Neuronal stem cell (in vitro differentiated cells): ENCODE measurements around the gene ARFGAP1.

Experiments
- DNase-seq: peaks from one replicate; pipeline ENCODE4 v3.0.0-alpha.2; 2013; ENCODE audit warnings: low spot score
- H2AFZ ChIP-seq: one replicate; pipeline ENCODE4 v1.6.1; 2013; ENCODE audit warnings: mild to moderate bottlenecking, low read length, inconsistent platforms
- H2AK5ac ChIP-seq: 2 replicates; pipeline ENCODE4 v1.6.1; 2013; ENCODE audit warnings: low read depth, mild to moderate bottlenecking, inconsistent platforms, low read length, moderate library complexity, mixed read lengths
- H2BK120ac ChIP-seq: 2 replicates; pipeline ENCODE4 v1.6.1; 2013; ENCODE audit warnings: low read depth, mild to moderate bottlenecking, inconsistent platforms, low read length, moderate library complexity, mixed read lengths
- H2BK12ac ChIP-seq: one replicate; pipeline ENCODE4 v1.6.1; 2013; ENCODE audit warnings: low read length, inconsistent platforms
- H2BK15ac ChIP-seq: 2 replicates; pipeline ENCODE4 v1.6.1; 2013; ENCODE audit warnings: mild to moderate bottlenecking, low read length, inconsistent platforms, mixed read lengths
- H2BK5ac ChIP-seq: one replicate; pipeline ENCODE4 v1.6.1; 2013; ENCODE audit warnings: inconsistent platforms, mild to moderate bottlenecking, low read length, moderate library complexity
- H3K14ac ChIP-seq: one replicate; pipeline ENCODE4 v1.6.1; 2013; ENCODE audit warnings: low read length, inconsistent platforms
- H3K18ac ChIP-seq: 2 replicates; pipeline ENCODE4 v1.6.1; 2013; ENCODE audit warnings: low read length, inconsistent platforms
- H3K23ac ChIP-seq: 2 replicates; pipeline ENCODE4 v1.6.1; 2013; ENCODE audit warnings: low read depth, mild to moderate bottlenecking, mixed read lengths, low read length, inconsistent platforms; ENCODE audit not compliant: poor library complexity
- H3K27ac ChIP-seq: replicated peaks from 3 replicates; pipeline ENCODE4 v1.5.1; 2013; ENCODE audit warnings: low read length, inconsistent platforms
- H3K27me3 ChIP-seq, 3 experiments: 2 replicates each; pipeline ENCODE4 v1.6.1; 2013; ENCODE audit warnings: low read length in 3 of 3, mild to moderate bottlenecking in 2 of 3, inconsistent platforms in 1 of 3, low read depth in 1 of 3, mixed read lengths in 1 of 3, moderate library complexity in 1 of 3; ENCODE audit not compliant: control insufficient read depth in 3 of 3, insufficient read depth in 3 of 3
- H3K36me3 ChIP-seq, 2 donors: replicated peaks in 1 of 2; 2 replicates each; pipeline ENCODE4 v1.6.1; 2013; ENCODE audit warnings: low read length in 2 of 2; ENCODE audit not compliant: control insufficient read depth in 2 of 2, insufficient read depth in 2 of 2
- H3K4ac ChIP-seq: 2 replicates; pipeline ENCODE4 v1.6.1; 2013; ENCODE audit warnings: inconsistent platforms, mild to moderate bottlenecking, low read length, moderate library complexity
- H3K4me1 ChIP-seq, 2 donors: 1 replicate in 1 of 2; 2 replicates in 1 of 2; pipeline ENCODE4 v1.6.1; 2013; ENCODE audit warnings: low read length in 2 of 2, low read depth in 1 of 2; ENCODE audit not compliant: control insufficient read depth in 2 of 2, insufficient read depth in 1 of 2
- H3K4me2 ChIP-seq: one replicate; pipeline ENCODE4 v1.6.1; 2013; ENCODE audit warnings: mild to moderate bottlenecking, low read length, inconsistent platforms; ENCODE audit not compliant: insufficient read depth, poor library complexity, severe bottlenecking
- H3K4me3 ChIP-seq, 2 donors: 2 replicates each; pipeline ENCODE4 v1.5.1; 2013; ENCODE audit warnings: low read length in 2 of 2, mild to moderate bottlenecking in 2 of 2, inconsistent platforms in 1 of 2, moderate library complexity in 1 of 2
- H3K79me1 ChIP-seq: one replicate; pipeline ENCODE4 v1.6.1; 2013; ENCODE audit warnings: low read depth, mild to moderate bottlenecking, inconsistent platforms, low read length, moderate library complexity
- H3K9ac ChIP-seq: one replicate; pipeline ENCODE4 v1.6.1; 2013; ENCODE audit warnings: mild to moderate bottlenecking, low read depth, low read length, inconsistent platforms; ENCODE audit not compliant: poor library complexity
- H3K9me3 ChIP-seq, 2 donors: replicated peaks in 1 of 2; 2 replicates each; pipeline versions ENCODE3 to v1.6.1; 2013; ENCODE audit warnings: low read length in 2 of 2, mild to moderate bottlenecking in 2 of 2, inconsistent platforms in 1 of 2, low read depth in 1 of 2, mixed read lengths in 1 of 2, moderate library complexity in 1 of 2; ENCODE audit not compliant: control insufficient read depth in 2 of 2, insufficient read depth in 1 of 2
- H4K8ac ChIP-seq: one replicate; pipeline ENCODE4 v1.6.1; 2013; ENCODE audit warnings: low read depth, mild to moderate bottlenecking, inconsistent platforms, low read length, moderate library complexity
- H4K91ac ChIP-seq: one replicate; pipeline ENCODE4 v1.6.1; 2013; ENCODE audit warnings: low read length, low read depth, mild to moderate bottlenecking, inconsistent platforms; ENCODE audit not compliant: poor library complexity
- WGBS, 2 donors: extraction: QIAGEN DNeasy Blood & Tissue Kit; methylation state at CpG; one replicate each; pipeline ENCODE4 v1.1.7; 2013; ENCODE audit warnings: missing lambda C conversion rate in 2 of 2, mixed read lengths in 1 of 2; ENCODE audit not compliant: insufficient read length in 2 of 2, insufficient replicate concordance in 1 of 2; ENCODE audit errors: extremely low coverage in 2 of 2; 5-methylcytosine and 5-hydroxymethylcytosine counted together

ARFGAP1 gene

DNA sequence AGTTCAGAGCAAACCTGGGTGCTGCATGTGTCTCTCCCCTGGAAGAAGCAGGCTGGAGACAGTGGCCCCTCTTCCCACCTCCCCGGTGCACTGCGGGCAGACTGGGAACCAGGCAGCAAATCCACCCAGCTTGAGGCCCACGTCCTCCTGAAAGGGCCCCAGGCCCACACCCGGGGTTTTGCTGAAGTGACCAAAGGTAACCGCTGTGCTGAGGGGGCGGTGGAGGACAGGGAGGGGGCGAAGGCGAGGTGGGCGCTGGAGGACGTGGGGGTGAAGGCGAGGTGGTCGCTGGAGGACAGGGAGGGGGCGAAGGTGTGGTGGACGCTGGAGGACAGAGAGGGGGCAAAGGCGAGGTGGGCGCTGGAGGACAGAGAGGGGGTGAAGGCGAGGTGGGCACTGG lies 38.7 kb upstream of the ARFGAP1 start:
- Histone ChIP-seq H2AFZ (no peak overlapping the region), H3K23ac (peak overlapping the region; percentile 66), H4K8ac (no peak overlapping the region), H4K91ac (no peak overlapping the region), H3K4me1 (peaks cover 18 to 53% of the 10 kb centered on the region in 2 donors), H3K79me1 (no peaks in the 10 kb centered on the region), H3K4me3 (no peak overlapping the region), H2BK12ac (no peak overlapping the region), H3K4ac (no peak overlapping the region), H3K18ac (peak overlapping the region; percentile 72), H3K4me2 (no peak overlapping the region), H3K9ac (peak overlapping the region; percentile 12), H3K27ac (no peak overlapping the region), H2AK5ac (no peak overlapping the region), H2BK5ac (no peak overlapping the region), H2BK15ac (peak overlapping the region; percentile 65), H3K36me3 (no peaks in the 10 kb centered on the region), H3K14ac (no peak overlapping the region), H2BK120ac (peak overlapping the region; percentile 25), H3K9me3 (no peaks in the 10 kb centered on the region), H3K27me3 (no peaks in the 10 kb centered on the region)
- WGBS, 2 donors: no CpG with 5 or more reads among the region's 17 CpGs
- DNase-seq: no peak

DNA sequence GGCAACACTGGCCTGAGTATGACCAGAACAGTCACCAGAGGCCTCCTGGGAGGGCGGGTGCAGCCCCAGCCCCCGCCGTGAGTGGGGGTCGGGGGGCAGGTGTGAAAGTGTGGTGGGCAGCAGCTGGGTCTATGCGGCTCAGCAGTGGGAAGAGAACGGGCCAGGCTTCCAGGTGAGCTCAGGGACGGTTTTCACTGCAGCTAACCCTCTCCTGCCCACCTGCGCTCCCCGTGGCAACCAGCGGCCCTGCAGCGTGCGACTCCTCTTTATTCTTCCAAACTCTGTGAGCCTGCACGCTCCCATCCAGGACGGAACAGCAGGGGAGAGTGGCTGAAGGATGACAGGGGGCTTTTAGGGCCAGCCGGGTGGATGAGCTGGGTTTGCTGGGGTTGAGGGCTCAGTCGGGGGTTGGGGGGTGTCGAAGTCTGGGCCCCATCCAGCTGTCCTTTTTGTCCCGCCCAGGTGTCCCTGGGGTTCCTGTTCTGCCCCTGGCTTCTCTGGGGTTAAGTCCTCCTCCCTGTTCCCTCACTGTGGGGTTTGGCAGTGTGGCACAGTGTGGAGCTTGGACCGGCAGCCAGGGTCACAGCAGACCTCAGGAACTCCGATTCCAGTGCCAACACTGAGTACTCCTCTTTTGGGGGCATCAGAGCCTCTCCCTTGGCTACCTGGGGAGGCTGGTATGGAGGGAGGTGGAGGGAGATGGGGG lies 37.8 kb upstream of the ARFGAP1 start:
- Histone ChIP-seq H3K4ac (no peak overlapping the region), H2AK5ac (peak overlapping the region; percentile 95), H3K4me2 (peak overlapping the region; percentile 36), H2BK120ac (no peak overlapping the region), H3K14ac (no peak overlapping the region), H2BK5ac (no peak overlapping the region), H3K79me1 (no peaks in the 10 kb centered on the region), H2BK15ac (peak overlapping the region; percentile 71), H3K18ac (peak overlapping the region; percentile 38), H3K27me3 (no peaks in the 10 kb centered on the region), H3K9ac (no peak overlapping the region), H3K9me3 (no peaks in the 10 kb centered on the region), H2BK12ac (no peak overlapping the region), H4K8ac (no peak overlapping the region), H3K36me3 (no peaks in the 10 kb centered on the region), H4K91ac (no peak overlapping the region), H3K4me3 (no peak overlapping the region), H3K4me1 (peaks cover 18 to 44% of the 10 kb centered on the region in 2 donors), H3K27ac (no peak overlapping the region), H2AFZ (no peak overlapping the region), H3K23ac (no peak overlapping the region)
- DNase-seq: no peak
- no CpG with 5 or more reads among the region's 20 CpGs for WGBS, 2 donors

DNA sequence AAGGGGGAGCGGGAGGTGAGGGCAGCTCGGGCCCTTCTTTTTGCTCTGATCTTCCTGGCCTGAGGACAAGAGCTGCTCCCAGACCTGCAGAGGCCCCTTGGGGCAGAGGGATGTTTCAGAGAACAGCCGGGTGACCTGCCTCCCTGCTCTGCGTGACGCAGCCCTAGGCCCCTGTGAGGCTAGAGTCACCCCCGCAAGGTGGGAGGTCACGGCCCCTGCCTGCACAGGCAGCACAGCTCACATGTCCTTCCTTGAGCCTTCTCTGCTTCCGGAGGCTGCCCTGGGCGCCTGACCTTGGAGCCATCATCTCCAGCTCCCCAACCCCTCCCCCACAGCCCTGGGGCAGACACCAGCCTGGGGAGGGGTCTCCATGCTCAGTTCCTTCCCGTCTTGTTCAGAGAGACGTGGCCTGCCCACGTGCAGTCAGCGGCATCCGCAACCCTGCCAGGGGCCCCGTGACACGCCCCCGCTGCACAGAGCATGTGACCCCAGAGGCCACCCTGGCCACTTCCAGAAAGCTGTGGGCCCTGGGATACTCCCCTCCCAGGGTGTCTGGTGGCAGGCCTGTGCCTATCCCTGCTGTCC lies 37.1 kb upstream of the ARFGAP1 start, which contains the start of gene BIRC7:
Gene BIRC7 (plus strand): TSS at position 507 of the 585 bp plus-strand sequence. CDS start 192 bp downstream, outside the sequence.
- H2AK5ac ChIP-seq: peak within 1 kb of the TSS; percentile 96
- H3K27me3 ChIP-seq: no peaks in the 10 kb centered on the region
- H3K36me3 ChIP-seq: no peaks in the 10 kb centered on the region
- no peak within 1 kb of the TSS for H4K91ac ChIP-seq
- peak within 1 kb of the TSS; percentile 4 for H2BK12ac ChIP-seq
- peak within 1 kb of the TSS; percentile 64 for H3K9ac ChIP-seq
- peak within 1 kb of the TSS; percentile 71 for H2BK15ac ChIP-seq
- H3K79me1 ChIP-seq: no peaks in the 10 kb centered on the region
- peak within 1 kb of the TSS; percentile 90 for H3K14ac ChIP-seq
- peak within 1 kb of the TSS; percentile 93 for H3K18ac ChIP-seq
- H3K4me1 ChIP-seq: peaks cover 14 to 38% of the 10 kb centered on the region in 2 donors
- H3K9me3 ChIP-seq: no peaks in the 10 kb centered on the region
- H2AFZ ChIP-seq: peak within 1 kb of the TSS; percentile 56
- H4K8ac ChIP-seq: peak within 1 kb of the TSS; percentile 78
- no peak within 1 kb of the TSS for H3K4me2 ChIP-seq
- WGBS, 2 donors: no CpG with 5 or more reads among the region's 17 CpGs
- peak within 1 kb of the TSS; percentile 41 for H3K4ac ChIP-seq
- no peak within 1 kb of the TSS for H3K4me3 ChIP-seq
- H2BK120ac ChIP-seq: peak within 1 kb of the TSS; percentile 75
- peak within 1 kb of the TSS; percentile 43 for H2BK5ac ChIP-seq
- no peak within 1 kb of the TSS for H3K27ac ChIP-seq
- H3K23ac ChIP-seq: peak within 1 kb of the TSS; percentile 63
- no peak for DNase-seq

DNA sequence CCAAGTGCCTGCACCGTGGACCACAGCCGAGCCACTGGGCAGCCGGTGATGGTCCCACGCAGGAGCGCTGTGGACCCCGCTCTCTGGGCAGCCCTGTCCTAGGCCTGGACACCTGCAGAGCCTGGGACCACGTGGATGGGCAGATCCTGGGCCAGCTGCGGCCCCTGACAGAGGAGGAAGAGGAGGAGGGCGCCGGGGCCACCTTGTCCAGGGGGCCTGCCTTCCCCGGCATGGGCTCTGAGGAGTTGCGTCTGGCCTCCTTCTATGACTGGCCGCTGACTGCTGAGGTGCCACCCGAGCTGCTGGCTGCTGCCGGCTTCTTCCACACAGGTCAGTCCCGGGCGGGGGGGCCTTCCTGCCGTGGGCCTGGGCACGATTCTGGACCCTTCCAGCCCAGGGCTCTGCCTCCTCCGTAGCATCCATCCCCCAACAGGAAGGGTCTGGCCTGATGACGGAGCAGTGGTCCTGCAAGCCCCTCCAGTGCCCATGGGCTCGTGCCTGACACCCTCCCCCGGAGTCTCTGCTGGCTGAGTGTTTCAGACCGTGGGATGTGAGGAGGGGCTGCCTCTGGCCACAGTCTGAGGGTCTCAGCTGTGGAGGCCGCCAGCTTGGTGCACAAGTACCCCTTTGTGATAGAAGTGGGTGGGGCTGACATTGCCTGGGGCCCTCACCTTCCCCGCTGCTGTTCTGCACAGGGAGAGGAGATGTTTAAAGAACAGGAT lies 36.3 kb upstream of the ARFGAP1 start:
- Histone ChIP-seq H4K91ac (no peak overlapping the region), H4K8ac (peak overlapping the region; percentile 78), H3K23ac (peak overlapping the region; percentile 2), H3K27ac (no peak overlapping the region), H3K27me3 (no peaks in the 10 kb centered on the region), H2BK15ac (peak overlapping the region; percentile 59), H3K18ac (peak overlapping the region; percentile 93), H2BK120ac (peak overlapping the region; percentile 75), H2BK5ac (peak overlapping the region; percentile 43), H3K36me3 (no peaks in the 10 kb centered on the region), H3K14ac (peak overlapping the region; percentile 90), H3K9me3 (no peaks in the 10 kb centered on the region), H2AFZ (no peak overlapping the region), H2AK5ac (peak overlapping the region; percentile 96), H3K4ac (no peak overlapping the region), H3K4me3 (no peak overlapping the region), H3K4me2 (no peak overlapping the region), H3K4me1 (peaks cover 11 to 34% of the 10 kb centered on the region in 2 donors), H3K9ac (peak overlapping the region; percentile 64), H3K79me1 (no peaks in the 10 kb centered on the region), H2BK12ac (peak overlapping the region; percentile 4)
- WGBS, 2 donors: no CpG with 5 or more reads among the region's 26 CpGs
- no peak for DNase-seq
